GM21360 (cell line): ENCODE results near the gene SCN1B.

Experiments
- ATAC-seq: cut with Tn5 transposase; IDR thresholded peaks from one replicate; pipeline ENCODE4 v1.9.1; 2021; ENCODE audit warnings: mild to moderate bottlenecking, moderate library complexity; ENCODE audit not compliant: unreplicated experiment

SCN1B gene

GRCh38 chr19:35070471-35070870 is 40.2 kb downstream of the SCN1B start:
- no peak for ATAC-seq

- ATAC-seq = no peak
Measured at GRCh38 chr19:35073516-35073915, 43.2 kb downstream of the SCN1B start.

GRCh38 chr19:35073941-35074340 is 43.7 kb downstream of the SCN1B start:
- no peak for ATAC-seq

- ATAC-seq = no peak
Measured at GRCh38 chr19:35074426-35075201, 44.3 kb downstream of the SCN1B start.

- ATAC-seq = no peak
Measured at GRCh38 chr19:35075202-35076025, 45.1 kb downstream of the SCN1B start.

GRCh38 chr19:35076026-35076370 is 45.7 kb downstream of the SCN1B start:
- ATAC-seq = no peak

- no peak for ATAC-seq
Measured at GRCh38 chr19:35076657-35077056, 46.4 kb downstream of the SCN1B start.

- no peak for ATAC-seq
Measured at GRCh38 chr19:35077411-35078223, 47.3 kb downstream of the SCN1B start.

GRCh38 chr19:35079826-35080225 is 49.6 kb downstream of the SCN1B start:
- no peak for ATAC-seq

GRCh38 chr19:35080613-35081170 is 50.4 kb downstream of the SCN1B start:
- no peak for ATAC-seq

GRCh38 chr19:35081201-35081600 is 50.9 kb downstream of the SCN1B start:
- ATAC-seq = no peak

- no peak for ATAC-seq
Measured at GRCh38 chr19:35083691-35084508, 53.6 kb downstream of the SCN1B start.

GRCh38 chr19:35084509-35084762 is 54.2 kb downstream of the SCN1B start:
- ATAC-seq = no peak

GRCh38 chr19:35085947-35086346 is 55.7 kb downstream of the SCN1B start:
- ATAC-seq = no peak

GRCh38 chr19:35086455-35086854 is 56.2 kb downstream of the SCN1B start:
- no peak for ATAC-seq

GRCh38 chr19:35087393-35087792 is 57.1 kb downstream of the SCN1B start:
- no peak for ATAC-seq

- no peak for ATAC-seq
Measured at GRCh38 chr19:35088131-35088913, 58.1 kb downstream of the SCN1B start.

- ATAC-seq = no peak
Measured at GRCh38 chr19:35089554-35089953, 59.3 kb downstream of the SCN1B start.
